HepG2 (cell line): ENCODE measurements around the gene TOB1. TPM values are rescaled to one million over a fixed set of nuclear protein-coding genes. Genes with fewer than 3 reads are reported as not detected.
A peak's percentile ranks its signal among the peaks of the same experiment; 100 is the strongest.

Experiments used
- ATAC-seq: fragments of 200-7000 bp; cut with Tn5 transposase; 3 replicates; pipeline ENCODE4 v1.9.1; 2020; ENCODE audit warnings: mild to moderate bottlenecking, moderate library complexity
- BruUV-seq: library from RNA; stranded (reverse); fragments of 400-500 nt; replicated peaks from 2 replicates; lab custom pipeline; 2021; lab: Mats Ljungman, UMichigan
- CTCF ChIA-PET: fragments of 300-600 bp; formaldehyde crosslinking; extraction: SDS; loops from one replicate; lab custom pipeline; 2021; ENCODE audit warnings: low total read pairs, inconsistent platforms, low intra/inter-chr PET ratio; lab: Yijun Ruan, JAX
- POLR2A ChIA-PET: fragments of 350-600 bp; sonication (Branson Sonifier 250); formaldehyde crosslinking; loops from one replicate; lab custom pipeline; 2020; ENCODE audit warnings: antibody characterized with exemption, inconsistent platforms; lab: Yijun Ruan, JAX
- DNase-seq: peaks from one replicate; pipeline ENCODE4 v3.0.0-alpha.2; 2015; ENCODE audit warnings: low spot score
- FAIRE-seq: peaks from 3 replicates; lab custom pipeline; 2011; peaks lifted over from hg19 to GRCh38; lab: Jason Lieb, UNC
- H2AFZ ChIP-seq: one replicate; pipeline ENCODE4 v1.6.1; 2011; ENCODE audit warnings: low read length, inconsistent platforms
- H3K27ac ChIP-seq: fragments of 300-600 bp; 3 replicates; pipeline ENCODE4 v1.8.0; 2011; ENCODE audit warnings: mixed run types, mild to moderate bottlenecking, mixed read lengths, low read length, inconsistent platforms; ENCODE audit not compliant: insufficient read depth; ENCODE audit errors: extremely low read length
- H3K27me3 ChIP-seq, 2 experiments: fragments of 200-600 bp in 1 of 2; 2 replicates in 1 of 2; 3 replicates in 1 of 2; pipeline versions ENCODE4 v1.6.0 to v1.8.0; 2011; ENCODE audit warnings: low read length in 2 of 2, mild to moderate bottlenecking in 2 of 2, moderate library complexity in 2 of 2, inconsistent platforms in 1 of 2; ENCODE audit not compliant: insufficient read depth in 2 of 2, control insufficient read depth in 1 of 2
- H3K36me3 ChIP-seq, 2 experiments: fragments of 200-600 bp in 1 of 2; replicated peaks in 1 of 2; 2 replicates in 1 of 2; 3 replicates in 1 of 2; pipeline versions ENCODE4 v1.5.1 to v1.8.0; 2011; ENCODE audit warnings: low read length in 2 of 2, inconsistent platforms in 1 of 2; ENCODE audit not compliant: insufficient read depth in 2 of 2, control insufficient read depth in 1 of 2
- H3K4me1 ChIP-seq: 2 replicates; pipeline ENCODE4 v1.5.1; 2012; ENCODE audit warnings: low read length, inconsistent platforms; ENCODE audit not compliant: insufficient read depth
- H3K4me2 ChIP-seq: 2 replicates; pipeline ENCODE4 v1.6.0; 2011; ENCODE audit warnings: low read depth, low read length, inconsistent platforms
- H3K4me3 ChIP-seq, 3 experiments: fragments of 200-600 bp in 1 of 3; sonication (generic), shearing (Covaris generic) in 1 of 3; replicated peaks in 1 of 3; 2 replicates each; pipeline ENCODE4 v1.5.1; 2011 to 2016; ENCODE audit warnings: low read length in 3 of 3, inconsistent platforms in 2 of 3, low read depth in 2 of 3, mild to moderate bottlenecking in 2 of 3, control low read depth in 1 of 3, mixed read lengths in 1 of 3; ENCODE audit not compliant: insufficient read depth in 1 of 3
- H3K79me2 ChIP-seq: one replicate; pipeline ENCODE4 v1.6.1; 2011; ENCODE audit warnings: low read length, inconsistent platforms; ENCODE audit not compliant: insufficient read depth
- H3K9ac ChIP-seq: 2 replicates; pipeline ENCODE4 v1.6.0; 2011; ENCODE audit warnings: mild to moderate bottlenecking, low read depth, low read length, inconsistent platforms; ENCODE audit not compliant: insufficient read depth
- H3K9me3 ChIP-seq: 2 replicates; pipeline ENCODE4 v1.5.1; 2012; ENCODE audit warnings: mild to moderate bottlenecking, low read length
- H4K20me1 ChIP-seq: 2 replicates; pipeline ENCODE4 v1.6.0; 2011; ENCODE audit warnings: inconsistent platforms, mild to moderate bottlenecking, low read length, moderate library complexity; ENCODE audit not compliant: insufficient read depth
- FOSL1 ChIP-seq: sonication (generic); formaldehyde crosslinking; IDR thresholded peaks from 2 replicates; pipeline ENCODE4 v1.9.0; 2021; ENCODE audit warnings: missing genetic modification reagents, borderline replicate concordance
- GPN1 ChIP-seq: sonication (generic); formaldehyde crosslinking; IDR thresholded peaks from 2 replicates; pipeline ENCODE4 v1.5.1; 2020; ENCODE audit warnings: missing genetic modification reagents, borderline replicate concordance
- PITX1 ChIP-seq: sonication (generic); formaldehyde crosslinking; IDR thresholded peaks from 2 replicates; pipeline ENCODE4 v1.5.1; 2020; ENCODE audit warnings: mild to moderate bottlenecking, missing genetic modification reagents
- POLR2AphosphoS5 ChIP-seq: IDR thresholded peaks from 2 replicates; pipeline ENCODE4 v1.6.1; 2012; ENCODE audit warnings: low read depth, low read length
- ZNF142 ChIP-seq: sonication (generic); formaldehyde crosslinking; IDR thresholded peaks from 2 replicates; pipeline ENCODE4 v1.4.0; 2020; ENCODE audit warnings: missing genetic modification reagents
- ZNF430 ChIP-seq: sonication (generic); formaldehyde crosslinking; IDR thresholded peaks from 2 replicates; pipeline ENCODE4 v1.9.0; 2021; ENCODE audit warnings: mild to moderate bottlenecking, missing genetic modification reagents
- ZNF660 ChIP-seq: sonication (generic); formaldehyde crosslinking; IDR thresholded peaks from 2 replicates; pipeline ENCODE4 v1.5.1; 2020; ENCODE audit warnings: mild to moderate bottlenecking, low read depth, missing genetic modification reagents, borderline replicate concordance
- ZSCAN31 ChIP-seq: sonication (generic); formaldehyde crosslinking; IDR thresholded peaks from 2 replicates; pipeline ENCODE4 v1.5.0; 2020; ENCODE audit warnings: low read depth, mild to moderate bottlenecking, missing genetic modification reagents
- WGBS: methylation state at CpG from one replicate; pipeline ENCODE4 v1.1.6; 2017; ENCODE audit warnings: low lambda C conversion rate; 5-methylcytosine and 5-hydroxymethylcytosine counted together
- in situ Hi-C: cut with HindIII; loops from 2 replicates; pipeline ENCODE4 v1.10.0; 2017; ENCODE audit warnings: low pct_unique_long_range_greater_than_20kb; ENCODE audit not compliant: extremely low pct_ligation_motif_present
- intact Hi-C: fragments of 100-400 bp; cut with micrococcal nuclease; formaldehyde crosslinking; loops from one replicate; pipeline ENCODE4 v1.10.0; 2022; ENCODE audit not compliant: unreplicated experiment
- polyA plus RNA-seq, 8 experiments: library from polyadenylated mRNA; depleted of rRNA in 3 of 8; stranded (reverse) in 7 of 8; unstranded in 1 of 8; fragments of >200 nt; fragmentation: Illumina TruSeq in 4 of 8; extraction: Trizol in 4 of 8; gene quantifications; 2 replicates each; pipeline versions ENCODE4 v1.2.1 to v1.2.3, GENCODE V29; 2011 to 2016; ENCODE audit warnings: low read depth in 4 of 8, missing spikeins in 1 of 8, mixed read lengths in 1 of 8; ENCODE audit not compliant: insufficient read depth in 1 of 8
- total RNA-seq, 5 experiments: library from RNA; depleted of rRNA; stranded (reverse); fragments of >200 nt; fragmentation: Illumina TruSeq; extraction: Trizol; gene quantifications; 2 replicates each; pipeline ENCODE4 v1.2.3, GENCODE V29; 2016; ENCODE audit warnings: low read depth in 1 of 5
- TF ChIP-seq, protein P1 (sequence below): sonication (generic); formaldehyde crosslinking; IDR thresholded peaks from 2 replicates; pipeline ENCODE4 v1.4.0; 2020; ENCODE audit warnings: mild to moderate bottlenecking, low read depth, missing genetic modification reagents
- TF ChIP-seq, protein P2 (sequence below): sonication (generic); formaldehyde crosslinking; IDR thresholded peaks from 2 replicates; pipeline ENCODE4 v1.4.0; 2020; ENCODE audit warnings: missing genetic modification reagents

The TOB1 gene
- total and polyA plus RNA-seq, 2 of the 13 experiments (the other 11 are each of a cell fraction or from before 2014, with no cell fraction given): 21.9 to 57.7 TPM

DNA sequence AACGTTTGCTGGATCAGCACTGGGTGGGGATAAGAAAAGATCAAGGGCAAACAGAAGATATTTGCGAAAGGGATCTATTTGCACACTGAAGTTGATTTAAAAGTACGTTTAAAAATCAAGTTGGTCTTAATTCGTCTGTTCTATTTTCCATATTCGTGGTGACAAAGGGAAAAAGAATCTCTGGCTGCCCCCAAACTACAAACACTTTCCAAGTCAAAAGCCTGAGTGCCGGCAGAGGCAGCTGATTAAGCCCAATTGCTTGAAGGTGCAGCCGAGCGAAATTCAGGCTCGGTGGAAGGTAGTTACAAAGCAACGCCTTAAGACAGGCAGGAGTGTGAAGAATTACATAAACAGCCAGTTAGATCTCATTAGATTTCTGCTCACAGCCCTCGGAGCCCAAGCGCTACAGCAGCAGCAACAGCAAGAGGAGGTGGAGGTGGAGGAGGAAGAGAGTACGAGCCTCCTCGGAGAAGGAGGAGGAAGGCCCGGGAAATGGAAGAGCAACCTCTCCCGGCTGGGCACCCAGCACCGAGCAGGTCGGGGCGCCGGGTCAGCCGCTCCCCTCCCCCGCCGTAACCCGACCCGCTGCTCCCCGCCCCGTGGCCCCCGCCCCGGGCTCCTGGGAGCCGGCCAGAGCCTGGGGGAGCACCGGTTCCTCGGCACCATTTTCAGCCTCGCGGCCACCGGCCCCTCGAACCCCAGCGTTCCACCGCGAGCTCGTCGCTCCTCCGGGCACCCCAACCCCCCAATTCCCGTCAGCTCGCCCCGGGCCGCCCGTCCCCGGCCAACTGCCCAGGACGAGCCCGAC is 890 bp downstream of the TOB1 start:
- Histone ChIP-seq H3K4me3 (peak overlapping the region; percentile 97 to 98 (median 97)), H3K79me2 (peaks cover 54% of the 10 kb centered on the region), H2AFZ (no peak overlapping the region), H4K20me1 (peaks cover 41% of the 10 kb centered on the region), H3K4me2 (peak overlapping the region; percentile 79), H3K27me3 (no peaks in the 10 kb centered on the region; a peak in 1 of 5 replicates), H3K36me3 (peaks cover 5 to 17% of the 10 kb centered on the region in 2 experiments; a peak in 4 of 5 replicates), H3K9me3 (no peaks in the 10 kb centered on the region), H3K27ac (peak overlapping the region; percentile 82), H3K9ac (peak overlapping the region; percentile 93), H3K4me1 (peaks cover 45% of the 10 kb centered on the region)
- in situ Hi-C loops (loop anchor here (5.0 kb wide), 1 partner anchor 82 kb away; no protein-coding TSS in a partner anchor), intact Hi-C loops (loop anchor here (2.0 kb wide), 1 partner anchor 44 kb away; no protein-coding TSS in a partner anchor)
- ATAC-seq: no peak
- no TSS peak for BruUV-seq
- peak; percentile 70 for DNase-seq
- WGBS: under 1% methylated on average over 34 of the region's 50 CpGs
- ChIA-PET CTCF (interaction anchor here (0.9 to 3.1 kb wide), 3 partner anchors 44 to 92 kb away, joined by 3 to 10 read pairs (median 4); no protein-coding TSS in a partner anchor), POLR2A (interaction anchor here (1.0 to 9.6 kb wide), 30 partner anchors 11 to 425 kb away, joined by 3 to 510 read pairs (median 9); partner anchors contain the start of genes CACNA1G, LUC7L3 and SPAG9)
- no peak for FAIRE-seq
- TF ChIP-seq, protein P1, sequence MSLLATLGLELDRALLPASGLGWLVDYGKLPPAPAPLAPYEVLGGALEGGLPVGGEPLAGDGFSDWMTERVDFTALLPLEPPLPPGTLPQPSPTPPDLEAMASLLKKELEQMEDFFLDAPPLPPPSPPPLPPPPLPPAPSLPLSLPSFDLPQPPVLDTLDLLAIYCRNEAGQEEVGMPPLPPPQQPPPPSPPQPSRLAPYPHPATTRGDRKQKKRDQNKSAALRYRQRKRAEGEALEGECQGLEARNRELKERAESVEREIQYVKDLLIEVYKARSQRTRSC (CRISPR knock-in tag): no peak
- TF ChIP-seq ZSCAN31 (CRISPR knock-in tag) (no peak), FOSL1 (CRISPR knock-in tag) (no peak), PITX1 (CRISPR knock-in tag) (peak; percentile 77), ZNF142 (CRISPR knock-in tag) (no peak), GPN1 (no peak), POLR2AphosphoS5 (no peak; the same call in 1 of the 2 replicates), ZNF430 (CRISPR knock-in tag) (0 out of 2 replicates have a peak, but pooled peaks have one; percentile 35), ZNF660 (no peak)
- TF ChIP-seq, protein P2, sequence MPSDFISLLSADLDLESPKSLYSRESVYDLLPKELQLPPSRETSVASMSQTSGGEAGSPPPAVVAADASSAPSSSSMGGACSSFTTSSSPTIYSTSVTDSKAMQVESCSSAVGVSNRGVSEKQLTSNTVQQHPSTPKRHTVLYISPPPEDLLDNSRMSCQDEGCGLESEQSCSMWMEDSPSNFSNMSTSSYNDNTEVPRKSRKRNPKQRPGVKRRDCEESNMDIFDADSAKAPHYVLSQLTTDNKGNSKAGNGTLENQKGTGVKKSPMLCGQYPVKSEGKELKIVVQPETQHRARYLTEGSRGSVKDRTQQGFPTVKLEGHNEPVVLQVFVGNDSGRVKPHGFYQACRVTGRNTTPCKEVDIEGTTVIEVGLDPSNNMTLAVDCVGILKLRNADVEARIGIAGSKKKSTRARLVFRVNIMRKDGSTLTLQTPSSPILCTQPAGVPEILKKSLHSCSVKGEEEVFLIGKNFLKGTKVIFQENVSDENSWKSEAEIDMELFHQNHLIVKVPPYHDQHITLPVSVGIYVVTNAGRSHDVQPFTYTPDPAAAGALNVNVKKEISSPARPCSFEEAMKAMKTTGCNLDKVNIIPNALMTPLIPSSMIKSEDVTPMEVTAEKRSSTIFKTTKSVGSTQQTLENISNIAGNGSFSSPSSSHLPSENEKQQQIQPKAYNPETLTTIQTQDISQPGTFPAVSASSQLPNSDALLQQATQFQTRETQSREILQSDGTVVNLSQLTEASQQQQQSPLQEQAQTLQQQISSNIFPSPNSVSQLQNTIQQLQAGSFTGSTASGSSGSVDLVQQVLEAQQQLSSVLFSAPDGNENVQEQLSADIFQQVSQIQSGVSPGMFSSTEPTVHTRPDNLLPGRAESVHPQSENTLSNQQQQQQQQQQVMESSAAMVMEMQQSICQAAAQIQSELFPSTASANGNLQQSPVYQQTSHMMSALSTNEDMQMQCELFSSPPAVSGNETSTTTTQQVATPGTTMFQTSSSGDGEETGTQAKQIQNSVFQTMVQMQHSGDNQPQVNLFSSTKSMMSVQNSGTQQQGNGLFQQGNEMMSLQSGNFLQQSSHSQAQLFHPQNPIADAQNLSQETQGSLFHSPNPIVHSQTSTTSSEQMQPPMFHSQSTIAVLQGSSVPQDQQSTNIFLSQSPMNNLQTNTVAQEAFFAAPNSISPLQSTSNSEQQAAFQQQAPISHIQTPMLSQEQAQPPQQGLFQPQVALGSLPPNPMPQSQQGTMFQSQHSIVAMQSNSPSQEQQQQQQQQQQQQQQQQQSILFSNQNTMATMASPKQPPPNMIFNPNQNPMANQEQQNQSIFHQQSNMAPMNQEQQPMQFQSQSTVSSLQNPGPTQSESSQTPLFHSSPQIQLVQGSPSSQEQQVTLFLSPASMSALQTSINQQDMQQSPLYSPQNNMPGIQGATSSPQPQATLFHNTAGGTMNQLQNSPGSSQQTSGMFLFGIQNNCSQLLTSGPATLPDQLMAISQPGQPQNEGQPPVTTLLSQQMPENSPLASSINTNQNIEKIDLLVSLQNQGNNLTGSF (CRISPR knock-in tag): no peak
